ENCODE results near the gene BNC2.

BNC2 gene

GRCh38 chr9:16801871-16802466, 68.5 kb downstream of the BNC2 start:
- no peak for TF ChIP-seq TEAD4 (IDR thresholded peaks at IDR 0.05)
- no peak for TF ChIP-seq CEBPB (IDR thresholded peaks at IDR 0.05)
- no peak for TF ChIP-seq EP300 (IDR thresholded peaks at IDR 0.05; ENCODE audit: borderline replicate concordance)
- no peak for TF ChIP-seq REST (IDR thresholded peaks at IDR 0.05; ENCODE audit: low read depth)
- TF ChIP-seq YY1 (IDR thresholded peaks at IDR 0.05; ENCODE audit: low read depth) = no peak
- no peak for TF ChIP-seq ZBTB7A (IDR thresholded peaks at IDR 0.05; ENCODE audit: low read depth)
- TF ChIP-seq USF1 (IDR thresholded peaks at IDR 0.05) = no peak
- no peak for TF ChIP-seq TCF12 (IDR thresholded peaks at IDR 0.05; ENCODE audit: low read depth)
- no peak for TF ChIP-seq RAD21 (IDR thresholded peaks at IDR 0.05; ENCODE audit: low read depth)
- TF ChIP-seq EGR1 (IDR thresholded peaks at IDR 0.05) = no peak
- no peak for TF ChIP-seq NFIC (IDR thresholded peaks at IDR 0.05)
- TF ChIP-seq CREB1 (IDR thresholded peaks at IDR 0.05; ENCODE audit: low read depth) = no peak
- no peak for TF ChIP-seq MAX (IDR thresholded peaks at IDR 0.05)
- no peak for TF ChIP-seq TAF1 (IDR thresholded peaks at IDR 0.05; ENCODE audit: low read depth)
- no peak for TF ChIP-seq FOXM1 (IDR thresholded peaks at IDR 0.05; ENCODE audit: borderline replicate concordance, low read depth)

DNA sequence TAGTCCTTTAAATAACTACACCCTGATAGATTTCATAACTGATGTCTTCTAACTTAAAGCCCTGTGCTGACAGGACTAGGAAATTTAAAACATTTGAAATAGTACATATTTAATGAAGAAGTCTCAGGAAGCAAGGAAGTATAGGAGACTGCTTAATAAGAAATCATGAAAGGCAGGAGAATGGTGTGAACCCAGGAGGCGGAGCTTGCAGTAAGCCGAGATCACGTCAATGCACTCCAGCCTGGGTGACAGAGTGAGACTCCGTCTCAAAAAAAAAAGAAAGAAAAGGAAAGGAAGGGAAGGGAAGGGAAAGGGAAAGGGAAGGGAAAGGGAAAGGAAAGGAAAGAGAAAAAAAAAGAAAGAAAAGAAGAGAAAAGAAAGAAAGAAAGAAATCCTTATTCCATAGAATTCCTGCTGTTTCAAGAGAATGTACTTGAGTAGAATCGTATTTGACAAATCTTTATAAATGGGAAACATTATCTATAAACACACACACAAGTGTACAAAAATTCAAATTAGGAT, 74.1 kb downstream of the BNC2 start:
- TF ChIP-seq REST (IDR thresholded peaks at IDR 0.05; ENCODE audit: low read depth) (no peak), MAX (IDR thresholded peaks at IDR 0.05) (no peak), RAD21 (IDR thresholded peaks at IDR 0.05; ENCODE audit: low read depth) (no peak), FOXM1 (IDR thresholded peaks at IDR 0.05; ENCODE audit: borderline replicate concordance, low read depth) (no peak), CEBPB (IDR thresholded peaks at IDR 0.05) (no peak), CREB1 (IDR thresholded peaks at IDR 0.05; ENCODE audit: low read depth) (no peak), YY1 (IDR thresholded peaks at IDR 0.05; ENCODE audit: low read depth) (no peak), ZBTB7A (IDR thresholded peaks at IDR 0.05; ENCODE audit: low read depth) (no peak), EP300 (IDR thresholded peaks at IDR 0.05; ENCODE audit: borderline replicate concordance) (no peak)

GRCh38 chr9:16794871-16795639, 75.4 kb downstream of the BNC2 start:
- TF ChIP-seq TAF1 (IDR thresholded peaks at IDR 0.05; ENCODE audit: low read depth) = no peak
- TF ChIP-seq FOXM1 (IDR thresholded peaks at IDR 0.05; ENCODE audit: borderline replicate concordance, low read depth) = no peak
- no peak for TF ChIP-seq CEBPB (IDR thresholded peaks at IDR 0.05)
- no peak for TF ChIP-seq USF1 (IDR thresholded peaks at IDR 0.05)
- no peak for TF ChIP-seq EGR1 (IDR thresholded peaks at IDR 0.05)
- no peak for TF ChIP-seq CREB1 (IDR thresholded peaks at IDR 0.05; ENCODE audit: low read depth)
- TF ChIP-seq NFIC (IDR thresholded peaks at IDR 0.05) = no peak
- no peak for TF ChIP-seq MAX (IDR thresholded peaks at IDR 0.05)
- no peak for TF ChIP-seq REST (IDR thresholded peaks at IDR 0.05; ENCODE audit: low read depth)
- no peak for TF ChIP-seq YY1 (IDR thresholded peaks at IDR 0.05; ENCODE audit: low read depth)
- TF ChIP-seq EP300 (IDR thresholded peaks at IDR 0.05; ENCODE audit: borderline replicate concordance) = no peak
- no peak for TF ChIP-seq RAD21 (IDR thresholded peaks at IDR 0.05; ENCODE audit: low read depth)
- TF ChIP-seq TEAD4 (IDR thresholded peaks at IDR 0.05) = no peak
- TF ChIP-seq ZBTB7A (IDR thresholded peaks at IDR 0.05; ENCODE audit: low read depth) = no peak
- TF ChIP-seq TCF12 (IDR thresholded peaks at IDR 0.05; ENCODE audit: low read depth) = no peak

Measured in Ishikawa (cell line).